GM12878 (cell line): Measurements from ENCODE around the gene THAP4. TPM values are rescaled to one million over a fixed set of nuclear protein-coding genes. Genes with fewer than 3 reads are reported as not detected.

Experiments used
- ATAC-seq: fragments of 200-7000 bp; cut with Tn5 transposase; 3 replicates; pipeline ENCODE4 v1.9.1; 2020; ENCODE audit warnings: mild to moderate bottlenecking, moderate library complexity
- BruUV-seq: library from RNA; stranded (reverse); fragments of 400-500 nt; replicated peaks from 2 replicates; lab custom pipeline; 2021; lab: Mats Ljungman, UMichigan
- CTCF ChIA-PET: fragments of 300-600 bp; sonication (Branson Sonifier 250); formaldehyde crosslinking; extraction: SDS; loops from one replicate; lab custom pipeline; 2021; ENCODE audit warnings: inconsistent platforms; lab: Yijun Ruan, JAX
- POLR2A ChIA-PET: fragments of 350-600 bp; formaldehyde crosslinking; extraction: SDS; loops from one replicate; lab custom pipeline; 2021; ENCODE audit warnings: inconsistent platforms; lab: Charles Lee
- RAD21 ChIA-PET: fragments of 300-600 bp; sonication (Branson Sonifier 250); formaldehyde crosslinking; loops from one replicate; lab custom pipeline; 2023; ENCODE audit warnings: antibody characterized with exemption; ENCODE audit not compliant: unreplicated experiment; lab: Charles Lee
- SMC1A ChIA-PET: fragments of 300-600 bp; sonication (Branson Sonifier 250); formaldehyde crosslinking; loops from one replicate; lab custom pipeline; 2023; ENCODE audit not compliant: unreplicated experiment, uncharacterized antibody; lab: Charles Lee
- DNase-seq: peaks from one replicate; pipeline ENCODE4 v3.0.0-alpha.2; 2011; ENCODE audit warnings: low read depth, low spot score
- FAIRE-seq: peaks from 3 replicates; lab custom pipeline; 2011; peaks lifted over from hg19 to GRCh38; lab: Jason Lieb, UNC
- H2AFZ ChIP-seq: 2 replicates; pipeline ENCODE4 v1.6.0; 2011; ENCODE audit warnings: low read depth, low read length, control low read depth; ENCODE audit not compliant: control insufficient read depth
- H3K27ac ChIP-seq: 2 replicates; pipeline ENCODE4 v1.5.1; 2011; ENCODE audit warnings: control low read depth; ENCODE audit not compliant: control insufficient read depth, insufficient read depth
- H3K27me3 ChIP-seq, 2 experiments: replicated peaks in 1 of 2; 2 replicates each; pipeline versions ENCODE4 v1.6.0 to v1.6.1; 2011; ENCODE audit warnings: low read length in 1 of 2; ENCODE audit not compliant: control insufficient read depth in 2 of 2, insufficient read depth in 2 of 2
- H3K36me3 ChIP-seq, 2 experiments: 2 replicates each; pipeline ENCODE4 v1.5.1; 2011; ENCODE audit warnings: low read length in 1 of 2; ENCODE audit not compliant: control insufficient read depth in 2 of 2, insufficient read depth in 2 of 2
- H3K4me1 ChIP-seq: 2 replicates; pipeline ENCODE4 v1.6.1; 2011; ENCODE audit warnings: mild to moderate bottlenecking, low read length, moderate library complexity, mixed read lengths; ENCODE audit not compliant: control insufficient read depth, insufficient read depth
- H3K4me2 ChIP-seq: 2 replicates; pipeline ENCODE4 v1.6.0; 2011; ENCODE audit warnings: control low read depth; ENCODE audit not compliant: control insufficient read depth, insufficient read depth
- H3K4me3 ChIP-seq: fragments of 200-600 bp; sonication (generic); 2 replicates; pipeline ENCODE4 v1.5.1; 2016
- H3K79me2 ChIP-seq: 2 replicates; pipeline ENCODE4 v1.6.0; 2011; ENCODE audit warnings: low read length; ENCODE audit not compliant: control insufficient read depth, insufficient read depth
- H3K9ac ChIP-seq: 2 replicates; pipeline ENCODE4 v1.8.0; 2011; ENCODE audit warnings: low read length, control low read depth, mixed read lengths; ENCODE audit not compliant: control insufficient read depth, insufficient read depth
- H3K9me3 ChIP-seq: replicated peaks from 3 replicates; pipeline ENCODE4 v1.5.1; 2011; ENCODE audit warnings: mild to moderate bottlenecking, low read length; ENCODE audit not compliant: control insufficient read depth, insufficient read depth
- H4K20me1 ChIP-seq: 2 replicates; pipeline ENCODE4 v1.6.0; 2011; ENCODE audit not compliant: control insufficient read depth, insufficient read depth
- HCFC1 ChIP-seq: fragments of 150-350 bp; IDR thresholded peaks from 2 replicates; pipeline ENCODE4 v1.6.1; 2014; ENCODE audit warnings: low read length
- KAT2A ChIP-seq: conservative IDR thresholded peaks from 2 replicates; pipeline ENCODE4 v1.6.1; 2011; ENCODE audit warnings: low read depth, low read length; ENCODE audit not compliant: control insufficient read depth
- NFXL1 ChIP-seq: fragments of 450-650 bp; IDR thresholded peaks from 2 replicates; pipeline ENCODE4 v1.6.1; 2017; ENCODE audit warnings: antibody characterized with exemption, mild to moderate bottlenecking, borderline replicate concordance
- NRF1 ChIP-seq: conservative IDR thresholded peaks from 2 replicates; pipeline ENCODE4 v1.6.1; 2011; ENCODE audit warnings: mild to moderate bottlenecking, low read depth, low read length, improper control_type of control experiment
- TCF7 ChIP-seq: IDR thresholded peaks from 2 replicates; pipeline ENCODE4 v1.6.1; 2014; ENCODE audit warnings: antibody characterized with exemption, borderline replicate concordance
- WRNIP1 ChIP-seq: IDR thresholded peaks from 2 replicates; pipeline ENCODE4 v1.6.1; 2011; ENCODE audit warnings: low read depth, low read length, improper control_type of control experiment, borderline replicate concordance
- WGBS: methylation state at CpG from one replicate; pipeline ENCODE4 v1.1.6; 2016; ENCODE audit warnings: low lambda C conversion rate; ENCODE audit not compliant: insufficient replicate concordance, insufficient coverage; ENCODE audit errors: missing lambda C conversion rate; 5-methylcytosine and 5-hydroxymethylcytosine counted together
- in situ Hi-C: fragments of 300-500 bp; cut with MboI; formaldehyde crosslinking; loops from 9 replicates; pipeline ENCODE4 v1.14.3; 2018; ENCODE audit warnings: mixed read lengths
- intact Hi-C: fragments of 100-400 bp; cut with micrococcal nuclease; formaldehyde crosslinking; loops from one replicate; pipeline ENCODE4 v1.14.2; 2022; ENCODE audit not compliant: unreplicated experiment
- polyA plus RNA-seq, 11 experiments: library from polyadenylated mRNA; depleted of rRNA in 4 of 11; unstranded in 6 of 11; stranded (reverse) in 5 of 11; fragments of >200 nt; fragmentation: Nextera tagmentation in 4 of 11; fragmentation: Illumina TruSeq in 1 of 11; extraction: Ambion mirVana in 4 of 11; extraction: Trizol in 1 of 11; gene quantifications; 1 replicate in 1 of 11; 2 replicates in 10 of 11; pipeline versions ENCODE4 v1.2.1 to v1.2.3, GENCODE V29; 2011 to 2016; ENCODE audit warnings: inconsistent platforms in 2 of 11, missing spikeins in 2 of 11, low read depth in 1 of 11
- total RNA-seq, 4 experiments: library from RNA; depleted of rRNA in 3 of 4; stranded (reverse); fragments of >200 nt in 3 of 4; fragmentation: Illumina TruSeq in 1 of 4; extraction: Trizol in 1 of 4; gene quantifications; 2 replicates each; pipeline versions ENCODE4 v1.2.1 to v1.2.3, GENCODE V29; 2013 to 2021
- TF ChIP-seq, protein P1 (sequence below): fragments of 450-650 bp; formaldehyde crosslinking; IDR thresholded peaks from 2 replicates; pipeline ENCODE4 v1.4.0; 2020; ENCODE audit warnings: mild to moderate bottlenecking, moderate library complexity
- TF ChIP-seq, protein P2 (sequence below): fragments of 450-650 bp; IDR thresholded peaks from 2 replicates; pipeline ENCODE4 v1.6.1; 2016; ENCODE audit warnings: mild to moderate bottlenecking
- TF ChIP-seq, protein P3 (sequence below): fragments of 450-650 bp; conservative IDR thresholded peaks from 2 replicates; pipeline ENCODE4 v1.6.1; 2017; ENCODE audit warnings: mild to moderate bottlenecking, moderate library complexity

THAP4 gene
- total and polyA plus RNA-seq, 10 of the 15 experiments (the other 5 are each of a cell fraction or from before 2014, with no cell fraction given), result 12.9 to 67.7 (median 44.5) TPM

DNA sequence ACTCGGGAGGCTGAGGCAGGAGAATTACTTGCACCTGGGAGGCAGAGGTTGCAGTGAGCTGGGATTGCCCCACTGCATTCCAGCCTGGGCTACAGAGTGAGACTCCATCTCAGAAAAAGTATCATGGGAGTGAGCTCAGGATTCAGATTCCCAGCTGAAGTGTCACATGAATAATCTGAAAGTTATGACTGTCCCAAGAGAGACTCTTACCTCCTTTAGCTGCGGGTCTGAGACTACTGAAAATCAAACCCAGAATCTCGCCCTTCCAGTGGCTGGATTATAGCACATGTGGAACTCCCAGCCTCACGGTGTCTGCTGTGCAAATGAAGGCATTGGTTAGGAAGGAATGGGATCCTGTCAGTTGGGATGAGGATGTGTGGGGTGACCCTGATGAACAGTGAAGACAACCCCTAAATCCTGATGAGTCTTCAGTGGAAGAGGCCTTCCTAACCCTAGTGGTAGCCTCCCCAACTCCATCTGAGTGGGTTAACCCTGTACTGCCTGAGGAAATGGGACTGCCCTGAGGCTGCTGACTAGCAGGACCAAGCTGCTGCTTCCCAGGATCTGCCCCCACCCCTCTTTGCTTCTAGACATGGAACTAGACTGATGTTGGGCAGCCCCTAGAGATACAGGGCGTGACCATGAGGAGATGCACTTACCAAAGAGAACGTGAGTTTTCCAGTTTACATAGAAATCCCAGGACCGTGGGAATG lies 61.9 kb downstream of the THAP4 start (continued):
- TF ChIP-seq, protein P1, sequence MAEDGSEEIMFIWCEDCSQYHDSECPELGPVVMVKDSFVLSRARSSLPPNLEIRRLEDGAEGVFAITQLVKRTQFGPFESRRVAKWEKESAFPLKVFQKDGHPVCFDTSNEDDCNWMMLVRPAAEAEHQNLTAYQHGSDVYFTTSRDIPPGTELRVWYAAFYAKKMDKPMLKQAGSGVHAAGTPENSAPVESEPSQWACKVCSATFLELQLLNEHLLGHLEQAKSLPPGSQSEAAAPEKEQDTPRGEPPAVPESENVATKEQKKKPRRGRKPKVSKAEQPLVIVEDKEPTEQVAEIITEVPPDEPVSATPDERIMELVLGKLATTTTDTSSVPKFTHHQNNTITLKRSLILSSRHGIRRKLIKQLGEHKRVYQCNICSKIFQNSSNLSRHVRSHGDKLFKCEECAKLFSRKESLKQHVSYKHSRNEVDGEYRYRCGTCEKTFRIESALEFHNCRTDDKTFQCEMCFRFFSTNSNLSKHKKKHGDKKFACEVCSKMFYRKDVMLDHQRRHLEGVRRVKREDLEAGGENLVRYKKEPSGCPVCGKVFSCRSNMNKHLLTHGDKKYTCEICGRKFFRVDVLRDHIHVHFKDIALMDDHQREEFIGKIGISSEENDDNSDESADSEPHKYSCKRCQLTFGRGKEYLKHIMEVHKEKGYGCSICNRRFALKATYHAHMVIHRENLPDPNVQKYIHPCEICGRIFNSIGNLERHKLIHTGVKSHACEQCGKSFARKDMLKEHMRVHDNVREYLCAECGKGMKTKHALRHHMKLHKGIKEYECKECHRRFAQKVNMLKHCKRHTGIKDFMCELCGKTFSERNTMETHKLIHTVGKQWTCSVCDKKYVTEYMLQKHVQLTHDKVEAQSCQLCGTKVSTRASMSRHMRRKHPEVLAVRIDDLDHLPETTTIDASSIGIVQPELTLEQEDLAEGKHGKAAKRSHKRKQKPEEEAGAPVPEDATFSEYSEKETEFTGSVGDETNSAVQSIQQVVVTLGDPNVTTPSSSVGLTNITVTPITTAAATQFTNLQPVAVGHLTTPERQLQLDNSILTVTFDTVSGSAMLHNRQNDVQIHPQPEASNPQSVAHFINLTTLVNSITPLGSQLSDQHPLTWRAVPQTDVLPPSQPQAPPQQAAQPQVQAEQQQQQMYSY (CRISPR knock-in tag), result no peak
- TF ChIP-seq, protein P2, sequence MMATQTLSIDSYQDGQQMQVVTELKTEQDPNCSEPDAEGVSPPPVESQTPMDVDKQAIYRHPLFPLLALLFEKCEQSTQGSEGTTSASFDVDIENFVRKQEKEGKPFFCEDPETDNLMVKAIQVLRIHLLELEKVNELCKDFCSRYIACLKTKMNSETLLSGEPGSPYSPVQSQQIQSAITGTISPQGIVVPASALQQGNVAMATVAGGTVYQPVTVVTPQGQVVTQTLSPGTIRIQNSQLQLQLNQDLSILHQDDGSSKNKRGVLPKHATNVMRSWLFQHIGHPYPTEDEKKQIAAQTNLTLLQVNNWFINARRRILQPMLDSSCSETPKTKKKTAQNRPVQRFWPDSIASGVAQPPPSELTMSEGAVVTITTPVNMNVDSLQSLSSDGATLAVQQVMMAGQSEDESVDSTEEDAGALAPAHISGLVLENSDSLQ, result no peak

DNA sequence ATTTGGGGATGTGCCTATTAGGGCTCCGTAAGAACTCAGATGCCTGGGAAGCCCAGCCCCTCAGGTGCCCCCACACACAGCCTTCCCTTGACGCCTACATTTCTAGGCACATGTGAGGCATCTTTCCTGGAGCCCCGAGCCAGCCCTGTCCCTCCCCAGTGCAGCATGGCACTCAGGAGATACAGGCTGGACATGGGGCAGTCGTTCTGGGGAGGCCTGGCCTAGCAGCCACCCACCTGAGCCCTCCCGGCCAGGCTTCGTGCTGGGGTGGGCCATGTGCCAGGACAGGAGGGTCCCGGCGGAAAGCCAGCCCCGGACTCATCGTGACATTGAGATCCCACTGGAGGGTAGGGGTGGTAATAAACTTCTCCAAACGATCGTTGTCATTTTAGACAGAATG lies 63.2 kb downstream of the THAP4 start:
- in situ Hi-C loops (no loop called here), intact Hi-C loops (no loop called here)
- 89% methylated on average over 12 of the region's 12 CpGs for WGBS
- Histone ChIP-seq H3K9ac (no peak overlapping the region), H3K36me3 (no peaks in the 10 kb centered on the region; a peak in 1 of 4 replicates), H3K27me3 (no peaks in the 10 kb centered on the region), H3K9me3 (no peaks in the 10 kb centered on the region), H3K79me2 (no peaks in the 10 kb centered on the region), H3K4me3 (no peak overlapping the region), H4K20me1 (no peaks in the 10 kb centered on the region), H3K4me1 (no peaks in the 10 kb centered on the region), H2AFZ (no peak overlapping the region), H3K4me2 (no peak overlapping the region), H3K27ac (no peak overlapping the region)
- DNase-seq (no peak), FAIRE-seq (no peak), ATAC-seq (no peak)
- POLR2A ChIA-PET, result no interaction called here
- CTCF ChIA-PET, result no interaction called here
- BruUV-seq, result no TSS peak
- SMC1A ChIA-PET, result no interaction called here
- RAD21 ChIA-PET, result no interaction called here
- TF ChIP-seq, protein P3, sequence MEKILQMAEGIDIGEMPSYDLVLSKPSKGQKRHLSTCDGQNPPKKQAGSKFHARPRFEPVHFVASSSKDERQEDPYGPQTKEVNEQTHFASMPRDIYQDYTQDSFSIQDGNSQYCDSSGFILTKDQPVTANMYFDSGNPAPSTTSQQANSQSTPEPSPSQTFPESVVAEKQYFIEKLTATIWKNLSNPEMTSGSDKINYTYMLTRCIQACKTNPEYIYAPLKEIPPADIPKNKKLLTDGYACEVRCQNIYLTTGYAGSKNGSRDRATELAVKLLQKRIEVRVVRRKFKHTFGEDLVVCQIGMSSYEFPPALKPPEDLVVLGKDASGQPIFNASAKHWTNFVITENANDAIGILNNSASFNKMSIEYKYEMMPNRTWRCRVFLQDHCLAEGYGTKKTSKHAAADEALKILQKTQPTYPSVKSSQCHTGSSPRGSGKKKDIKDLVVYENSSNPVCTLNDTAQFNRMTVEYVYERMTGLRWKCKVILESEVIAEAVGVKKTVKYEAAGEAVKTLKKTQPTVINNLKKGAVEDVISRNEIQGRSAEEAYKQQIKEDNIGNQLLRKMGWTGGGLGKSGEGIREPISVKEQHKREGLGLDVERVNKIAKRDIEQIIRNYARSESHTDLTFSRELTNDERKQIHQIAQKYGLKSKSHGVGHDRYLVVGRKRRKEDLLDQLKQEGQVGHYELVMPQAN, result no peak
- TF ChIP-seq TCF7 (no peak), HCFC1 (no peak), NRF1 (no peak), KAT2A (no peak), WRNIP1 (no peak), NFXL1 (no peak)
